ENCODE data around the gene KATNAL2.
"Not testable (repeated sequence)": the region's sequence is repeated elsewhere in the genome, so short reads cannot be mapped to it uniquely, and the experiment has no call there.

Gene KATNAL2

GRCh38 chr18:46939337-46939963, 22.0 kb downstream of the KATNAL2 start:
- no peak for DNase-seq

GRCh38 chr18:46939998-46940571, 22.7 kb downstream of the KATNAL2 start:
- DNase-seq: no peak

- no peak for DNase-seq
Measured at GRCh38 chr18:46942646-46943045, 25.2 kb downstream of the KATNAL2 start.

GRCh38 chr18:46946656-46947282, 29.4 kb downstream of the KATNAL2 start:
- peak; percentile 77 for DNase-seq

GRCh38 chr18:46950064-46950656, 32.8 kb downstream of the KATNAL2 start:
- DNase-seq: peak; percentile 70

GRCh38 chr18:46953195-46953594, 35.8 kb downstream of the KATNAL2 start:
- DNase-seq: no peak

- no peak for DNase-seq
Measured at GRCh38 chr18:46958209-46958608, 40.8 kb downstream of the KATNAL2 start.

- not testable (repeated sequence) for DNase-seq
Measured at GRCh38 chr18:46963656-46964578, 46.5 kb downstream of the KATNAL2 start.

GRCh38 chr18:46964579-46965293, 47.3 kb downstream of the KATNAL2 start:
- not testable (repeated sequence) for DNase-seq

- DNase-seq: not testable (repeated sequence)
Measured at GRCh38 chr18:46966266-46966665, 48.9 kb downstream of the KATNAL2 start.

- not testable (repeated sequence) for DNase-seq
Measured at GRCh38 chr18:46969551-46969950, 52.1 kb downstream of the KATNAL2 start.

GRCh38 chr18:47019870-47020269, 102.5 kb downstream of the KATNAL2 start:
- not testable (repeated sequence) for DNase-seq

GRCh38 chr18:47020757-47021156, 103.4 kb downstream of the KATNAL2 start:
- not testable (repeated sequence) for DNase-seq

GRCh38 chr18:47022821-47023220, 105.4 kb downstream of the KATNAL2 start:
- DNase-seq: not testable (repeated sequence)

- not testable (repeated sequence) for DNase-seq
Measured at GRCh38 chr18:47023769-47024465, 106.5 kb downstream of the KATNAL2 start.

GRCh38 chr18:47025557-47026174, 108.3 kb downstream of the KATNAL2 start:
- not testable (repeated sequence) for DNase-seq

- DNase-seq: not testable (repeated sequence)
Measured at GRCh38 chr18:47028738-47029137, 111.3 kb downstream of the KATNAL2 start.

- not testable (repeated sequence) for DNase-seq
Measured at GRCh38 chr18:47029684-47030353, 112.4 kb downstream of the KATNAL2 start.

GRCh38 chr18:47030887-47031286, 113.5 kb downstream of the KATNAL2 start:
- DNase-seq: not testable (repeated sequence)

GRCh38 chr18:47032945-47033344, 115.5 kb downstream of the KATNAL2 start:
- DNase-seq: no peak
